ENCODE data around the gene CPZ.

DNA sequence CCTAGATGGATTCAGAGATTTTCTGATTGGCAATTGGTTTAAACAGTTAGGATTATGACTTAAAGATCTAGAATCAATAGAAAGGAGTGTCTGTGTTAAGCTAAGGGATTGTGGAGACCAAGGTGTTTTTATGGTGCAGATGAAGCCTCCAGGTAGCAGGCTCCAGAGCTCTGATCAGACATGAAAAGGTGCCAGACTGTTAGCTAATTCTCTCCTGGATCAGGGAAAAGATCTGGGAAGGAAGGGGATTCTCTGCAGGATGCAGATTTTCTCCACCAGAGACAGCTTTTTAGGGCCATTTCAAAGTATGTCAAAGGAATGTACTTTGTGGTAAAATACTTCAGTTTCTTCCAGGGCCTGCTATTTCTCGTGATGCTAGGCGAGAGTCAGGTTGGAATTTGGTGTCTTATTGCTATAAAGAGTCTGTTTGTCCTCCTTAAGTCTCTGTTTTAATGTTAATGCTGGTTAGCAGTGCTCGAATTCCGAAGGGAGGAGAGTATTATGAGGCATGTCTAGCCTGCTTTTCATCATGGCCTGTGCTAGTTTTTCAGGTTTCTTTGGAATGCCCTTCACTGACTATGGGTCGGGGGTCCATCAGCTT, 24.4 kb upstream of the CPZ start:
- TF ChIP-seq, protein P1, sequence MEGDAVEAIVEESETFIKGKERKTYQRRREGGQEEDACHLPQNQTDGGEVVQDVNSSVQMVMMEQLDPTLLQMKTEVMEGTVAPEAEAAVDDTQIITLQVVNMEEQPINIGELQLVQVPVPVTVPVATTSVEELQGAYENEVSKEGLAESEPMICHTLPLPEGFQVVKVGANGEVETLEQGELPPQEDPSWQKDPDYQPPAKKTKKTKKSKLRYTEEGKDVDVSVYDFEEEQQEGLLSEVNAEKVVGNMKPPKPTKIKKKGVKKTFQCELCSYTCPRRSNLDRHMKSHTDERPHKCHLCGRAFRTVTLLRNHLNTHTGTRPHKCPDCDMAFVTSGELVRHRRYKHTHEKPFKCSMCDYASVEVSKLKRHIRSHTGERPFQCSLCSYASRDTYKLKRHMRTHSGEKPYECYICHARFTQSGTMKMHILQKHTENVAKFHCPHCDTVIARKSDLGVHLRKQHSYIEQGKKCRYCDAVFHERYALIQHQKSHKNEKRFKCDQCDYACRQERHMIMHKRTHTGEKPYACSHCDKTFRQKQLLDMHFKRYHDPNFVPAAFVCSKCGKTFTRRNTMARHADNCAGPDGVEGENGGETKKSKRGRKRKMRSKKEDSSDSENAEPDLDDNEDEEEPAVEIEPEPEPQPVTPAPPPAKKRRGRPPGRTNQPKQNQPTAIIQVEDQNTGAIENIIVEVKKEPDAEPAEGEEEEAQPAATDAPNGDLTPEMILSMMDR (optimal IDR thresholded peaks at IDR 0.05 in 1 of 3, IDR thresholded peaks at IDR 0.05 in 1 of 3, conservative IDR thresholded peaks at IDR 0.05 in 1 of 3; ENCODE audit: extremely low read depth in 1 of 3, insufficient read depth in 2 of 3, low read length in 3 of 3): no peak
- no peak for TF ChIP-seq EZH2 (IDR thresholded peaks at IDR 0.05; ENCODE audit: low read length)
